Esophagus muscularis mucosa (tissue), 4 donors: Measurements from ENCODE around the gene ARHGAP15. TPM values are rescaled to one million over a fixed set of nuclear protein-coding genes. Genes with fewer than 3 reads are reported as not detected.

Source experiments
- DNase-seq: peaks from one replicate; pipeline ENCODE4 v3.0.0-alpha.2; 2017; ENCODE audit errors: extremely low spot score
- H3K27ac ChIP-seq, 4 donors: fragments of 200-600 bp; sonication (generic); replicated peaks in 1 of 4; 1 replicate in 3 of 4; 2 replicates in 1 of 4; pipeline ENCODE4 v1.5.1; 2016 to 2019; ENCODE audit warnings: mild to moderate bottlenecking in 1 of 4
- H3K27me3 ChIP-seq, 4 donors: fragments of 200-600 bp; sonication (generic); one replicate each; pipeline versions ENCODE4 v1.5.1 to v1.6.0; 2016 to 2019
- H3K36me3 ChIP-seq, 4 donors: fragments of 200-600 bp; sonication (generic); one replicate each; pipeline ENCODE4 v1.5.1; 2016 to 2019
- H3K4me1 ChIP-seq, 4 donors: fragments of 200-600 bp; sonication (generic); one replicate each; pipeline ENCODE4 v1.5.1; 2016 to 2019
- H3K4me3 ChIP-seq, 4 donors: fragments of 200-600 bp; sonication (generic); 1 replicate in 2 of 4; 2 replicates in 2 of 4; pipeline ENCODE4 v1.5.1; 2016 to 2019; ENCODE audit warnings: mild to moderate bottlenecking in 4 of 4, moderate library complexity in 1 of 4
- H3K9me3 ChIP-seq, 4 donors: fragments of 200-600 bp; sonication (generic); 1 replicate in 3 of 4; 2 replicates in 1 of 4; pipeline ENCODE4 v1.5.1; 2016 to 2019
- EP300 ChIP-seq: sonication (generic); formaldehyde crosslinking; IDR thresholded peaks from one replicate; pipeline ENCODE4 v1.6.1; 2017; ENCODE audit warnings: antibody characterized with exemption
- POLR2A ChIP-seq: fragments of 450-650 bp; IDR thresholded peaks from one replicate; pipeline ENCODE4 v1.6.1; 2017; ENCODE audit warnings: antibody characterized with exemption, moderate library complexity, mild to moderate bottlenecking, low read depth
- POLR2AphosphoS5 ChIP-seq, 2 donors: sonication (generic); formaldehyde crosslinking; IDR thresholded peaks; one replicate each; pipeline ENCODE4 v1.6.1; 2017; ENCODE audit warnings: antibody characterized with exemption in 2 of 2
- WGBS: methylation state at CpG from one replicate; pipeline ENCODE4 v1.1.5; 2018; 5-methylcytosine and 5-hydroxymethylcytosine counted together
- intact Hi-C: fragments of 100-400 bp; cut with DNase I; formaldehyde crosslinking; loops from one replicate; pipeline ENCODE4 v1.15.1; 2023
- total RNA-seq, 4 donors: library from RNA; depleted of rRNA; stranded (reverse); fragments of >200 nt; gene quantifications; one replicate each; pipeline versions ENCODE4 v1.1.0 to v1.2.1, GENCODE V29; 2016
- TF ChIP-seq, protein P1 (sequence below), 3 experiments: fragments of 200-600 bp in 2 of 3; fragments of 450-650 bp in 1 of 3; sonication (generic) in 2 of 3; IDR thresholded peaks; one replicate each; pipeline ENCODE4 v1.5.1; 2017 to 2019; ENCODE audit warnings: antibody characterized with exemption in 3 of 3, mild to moderate bottlenecking in 2 of 3, moderate library complexity in 1 of 3

ARHGAP15 gene
- total RNA-seq, 4 donors from 2014 or later: 5.4 to 13.3 (median 7.1) TPM

DNA sequence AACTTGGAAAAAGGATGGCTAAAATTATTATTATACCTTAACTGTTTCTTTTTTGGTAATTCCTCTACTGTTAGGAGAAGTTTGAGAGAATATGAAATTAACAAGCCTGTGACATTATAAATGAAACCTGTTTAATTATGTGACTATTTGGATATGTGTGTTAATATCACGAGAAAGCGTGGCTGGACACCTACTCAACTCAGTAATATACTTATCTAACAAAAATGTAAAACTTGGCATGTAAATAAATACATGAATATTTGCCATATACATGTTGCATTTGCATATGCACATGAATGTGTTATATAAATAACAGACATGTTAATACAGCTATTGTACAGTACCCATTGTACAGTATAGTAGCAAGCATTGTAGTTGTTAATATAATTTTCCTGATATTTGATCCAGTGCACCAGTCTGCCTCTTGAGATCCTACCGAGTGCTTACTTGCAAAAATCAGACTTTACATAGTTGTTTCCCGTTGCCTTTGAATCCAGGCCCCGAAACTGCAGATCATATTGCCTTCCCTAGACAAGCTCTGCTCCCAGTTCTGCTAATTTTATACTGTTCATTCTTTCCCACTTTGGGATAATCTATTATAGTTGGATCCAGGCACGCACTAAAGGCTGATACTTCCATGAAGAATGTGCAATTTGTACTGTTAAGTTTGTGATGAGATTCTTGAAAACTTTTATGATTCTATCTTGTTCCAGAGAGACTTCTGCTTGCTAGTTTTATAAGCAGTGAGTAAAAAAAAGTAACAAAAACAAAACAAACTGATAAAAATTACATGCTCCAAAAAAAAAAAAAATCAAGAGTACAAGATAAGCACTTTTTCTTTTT is 395.6 kb downstream of the ARHGAP15 start:
- intact Hi-C loops: no loop called here
- DNase-seq: no peak
- no peak for TF ChIP-seq POLR2A
- TF ChIP-seq EP300: no peak
- TF ChIP-seq, protein P1, sequence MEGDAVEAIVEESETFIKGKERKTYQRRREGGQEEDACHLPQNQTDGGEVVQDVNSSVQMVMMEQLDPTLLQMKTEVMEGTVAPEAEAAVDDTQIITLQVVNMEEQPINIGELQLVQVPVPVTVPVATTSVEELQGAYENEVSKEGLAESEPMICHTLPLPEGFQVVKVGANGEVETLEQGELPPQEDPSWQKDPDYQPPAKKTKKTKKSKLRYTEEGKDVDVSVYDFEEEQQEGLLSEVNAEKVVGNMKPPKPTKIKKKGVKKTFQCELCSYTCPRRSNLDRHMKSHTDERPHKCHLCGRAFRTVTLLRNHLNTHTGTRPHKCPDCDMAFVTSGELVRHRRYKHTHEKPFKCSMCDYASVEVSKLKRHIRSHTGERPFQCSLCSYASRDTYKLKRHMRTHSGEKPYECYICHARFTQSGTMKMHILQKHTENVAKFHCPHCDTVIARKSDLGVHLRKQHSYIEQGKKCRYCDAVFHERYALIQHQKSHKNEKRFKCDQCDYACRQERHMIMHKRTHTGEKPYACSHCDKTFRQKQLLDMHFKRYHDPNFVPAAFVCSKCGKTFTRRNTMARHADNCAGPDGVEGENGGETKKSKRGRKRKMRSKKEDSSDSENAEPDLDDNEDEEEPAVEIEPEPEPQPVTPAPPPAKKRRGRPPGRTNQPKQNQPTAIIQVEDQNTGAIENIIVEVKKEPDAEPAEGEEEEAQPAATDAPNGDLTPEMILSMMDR (IDR thresholded peaks at IDR 0.05): no peak
- TF ChIP-seq POLR2AphosphoS5 (IDR thresholded peaks at IDR 0.05): no peak
- Histone ChIP-seq H3K27ac (peak overlapping the region in 3 of 4 donors; percentile 27 to 29 (median 27)), H3K4me3 (no peak overlapping the region), H3K4me1 (peaks cover 7 to 31% (median 22%) of the 10 kb centered on the region in 4 donors), H3K36me3 (no peaks in the 10 kb centered on the region), H3K27me3 (no peaks in the 10 kb centered on the region), H3K9me3 (no peaks in the 10 kb centered on the region)
- WGBS: 58% methylated on average over 6 of the region's 6 CpGs

DNA sequence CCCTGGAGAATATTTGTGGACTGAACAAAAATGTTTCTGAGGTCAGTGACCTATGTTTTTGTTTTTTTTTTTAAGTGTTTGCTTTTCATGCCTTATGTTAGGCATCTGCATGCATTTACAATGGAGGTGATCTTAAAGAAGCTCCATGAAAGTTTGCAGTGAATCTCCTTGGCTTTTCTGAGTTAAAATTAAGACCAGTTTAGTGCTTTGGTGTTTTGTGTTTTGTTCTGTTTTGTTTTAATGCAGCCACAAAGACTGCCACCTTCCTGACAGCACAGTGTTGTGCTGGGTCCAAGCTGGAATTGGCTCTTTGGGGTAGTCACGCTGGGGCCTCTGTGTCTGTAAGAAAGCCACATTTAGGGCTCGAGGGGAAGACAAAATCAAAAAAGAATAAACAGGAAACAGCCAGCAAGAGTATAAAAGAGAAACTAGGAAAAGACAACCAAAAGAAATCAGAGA is 396.2 kb downstream of the ARHGAP15 start:
- DNase-seq: no peak
- Histone ChIP-seq H3K27ac (peak overlapping the region in 3 of 4 donors; percentile 15 to 29 (median 27)), H3K4me1 (peaks cover 7 to 31% (median 22%) of the 10 kb centered on the region in 4 donors), H3K4me3 (no peak overlapping the region), H3K36me3 (no peaks in the 10 kb centered on the region), H3K9me3 (no peaks in the 10 kb centered on the region), H3K27me3 (no peaks in the 10 kb centered on the region)
- TF ChIP-seq POLR2AphosphoS5 (IDR thresholded peaks at IDR 0.05) (no peak), EP300 (no peak), POLR2A (no peak)
- TF ChIP-seq, protein P1 (IDR thresholded peaks at IDR 0.05): no peak
- intact Hi-C loops: no loop called here
- 53% methylated on average over 2 of the region's 2 CpGs for WGBS

DNA sequence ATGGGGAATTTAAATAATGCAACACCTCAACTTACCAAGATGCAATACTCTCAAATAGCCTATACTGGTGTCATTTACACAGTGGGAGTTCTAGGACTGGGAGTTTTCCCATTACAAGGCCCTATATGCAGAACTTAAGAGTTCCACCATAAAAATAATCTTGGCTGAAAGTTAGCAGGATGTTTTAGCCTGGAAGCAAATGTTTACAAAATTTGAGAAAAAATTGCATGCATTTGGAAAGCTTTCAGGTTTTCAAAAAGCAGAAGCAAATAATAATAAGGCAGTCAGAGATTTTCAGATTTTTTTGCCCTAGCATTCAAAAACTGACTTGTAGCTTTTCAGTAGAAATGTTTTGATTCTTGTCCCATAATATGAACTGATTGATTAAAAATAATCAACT is 397.3 kb downstream of the ARHGAP15 start:
- Histone ChIP-seq H3K4me3 (no peak overlapping the region), H3K27ac (no peak overlapping the region), H3K27me3 (no peaks in the 10 kb centered on the region), H3K9me3 (no peaks in the 10 kb centered on the region), H3K4me1 (peaks cover 7 to 31% (median 22%) of the 10 kb centered on the region in 4 donors), H3K36me3 (no peaks in the 10 kb centered on the region)
- intact Hi-C loops: no loop called here
- DNase-seq: no peak
- TF ChIP-seq, protein P1 (IDR thresholded peaks at IDR 0.05): no peak
- TF ChIP-seq POLR2AphosphoS5 (IDR thresholded peaks at IDR 0.05) (no peak), EP300 (no peak), POLR2A (no peak)

DNA sequence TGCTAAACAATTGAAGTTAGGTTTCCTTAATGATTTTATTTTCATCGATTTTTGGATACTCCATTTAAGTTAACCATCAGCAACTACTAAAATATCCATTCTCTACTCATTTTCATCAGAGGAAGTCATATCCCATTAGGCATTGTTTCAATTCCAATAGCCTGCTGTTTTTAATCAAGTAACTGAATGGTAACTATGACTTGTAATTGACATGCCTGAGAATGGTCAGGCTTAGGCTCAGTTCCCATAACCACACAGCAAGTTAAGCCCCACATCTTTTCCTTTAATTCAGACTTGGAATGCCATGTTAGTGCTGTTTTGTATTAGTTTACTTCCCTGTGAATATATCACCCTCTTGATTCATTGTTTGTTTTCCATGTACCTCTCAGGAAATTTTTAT is 398.8 kb downstream of the ARHGAP15 start:
- peaks cover 7 to 31% (median 22%) of the 10 kb centered on the region in 4 donors for H3K4me1 ChIP-seq
- no peaks in the 10 kb centered on the region for H3K36me3 ChIP-seq
- intact Hi-C loops: no loop called here
- no peak overlapping the region for H3K27ac ChIP-seq
- no peak overlapping the region for H3K4me3 ChIP-seq
- TF ChIP-seq, protein P1 (IDR thresholded peaks at IDR 0.05): no peak
- TF ChIP-seq EP300: no peak
- H3K27me3 ChIP-seq: no peaks in the 10 kb centered on the region
- 65% methylated on average over 1 of the region's 1 CpG for WGBS
- no peaks in the 10 kb centered on the region for H3K9me3 ChIP-seq
- DNase-seq: no peak
